Chondrocyte (in vitro differentiated cells): Measurements from ENCODE around the gene OR2Z1. TPM values are rescaled to one million over a fixed set of nuclear protein-coding genes. Genes with fewer than 3 reads are reported as not detected.

Experiments used
- DNase-seq: peaks from one replicate; pipeline ENCODE4 v3.0.0; 2021; ENCODE audit warnings: mixed read lengths, low spot score
- H3K27ac Mint-ChIP-seq: one replicate; pipeline ENCODE4 v1.8.0; 2021; ENCODE audit warnings: mild to moderate bottlenecking, moderate library complexity, mixed read lengths; ENCODE audit not compliant: unreplicated experiment
- H3K27me3 Mint-ChIP-seq: 2 replicates; pipeline ENCODE4 v1.8.0; 2021; ENCODE audit warnings: low read depth, mixed read lengths
- H3K36me3 Mint-ChIP-seq: 2 replicates; pipeline ENCODE4 v1.8.0; 2021; ENCODE audit warnings: low read depth, mixed read lengths
- H3K4me1 Mint-ChIP-seq: 2 replicates; pipeline ENCODE4 v1.8.0; 2021; ENCODE audit warnings: low read depth, mild to moderate bottlenecking, mixed read lengths
- H3K4me3 Mint-ChIP-seq: one replicate; pipeline ENCODE4 v1.8.0; 2021; ENCODE audit warnings: mild to moderate bottlenecking, moderate library complexity, mixed read lengths; ENCODE audit not compliant: unreplicated experiment
- H3K9me3 Mint-ChIP-seq: 2 replicates; pipeline ENCODE4 v1.8.0; 2021; ENCODE audit warnings: low read depth, mixed read lengths
- total RNA-seq: library from RNA; stranded (reverse); gene quantifications from 3 replicates; pipeline ENCODE4 v1.2.1, GENCODE V29; 2021
- TF ChIP-seq, protein P1 (sequence below): fragments of 200-600 bp; sonication (generic); IDR thresholded peaks from 2 replicates; pipeline ENCODE4 v1.5.0; 2021; ENCODE audit warnings: antibody characterized with exemption, mild to moderate bottlenecking, moderate library complexity

OR2Z1 gene
- total RNA-seq, 1 donor from 2014 or later, result not detected

DNA sequence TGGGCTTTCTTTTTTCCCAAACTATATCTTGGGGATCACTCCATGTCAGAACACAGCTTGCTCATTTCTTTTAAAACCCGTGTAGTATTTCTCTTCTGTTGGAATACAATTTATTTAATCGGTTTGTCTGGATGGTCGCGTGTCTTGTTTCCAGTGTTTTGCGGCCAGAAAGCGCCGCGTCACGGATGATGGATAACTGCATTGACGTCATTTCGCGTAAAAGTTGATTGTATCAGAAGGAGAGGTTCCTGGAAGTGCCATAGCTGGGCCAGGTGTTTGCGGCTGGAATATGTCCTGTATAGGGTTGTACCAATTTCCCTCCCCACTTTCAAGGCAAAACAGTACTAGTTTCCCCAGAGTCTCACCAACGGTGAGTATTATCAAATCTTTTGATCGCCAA is 32.5 kb upstream of the OR2Z1 start:
- peaks cover 9% of the 10 kb centered on the region for H3K27me3 Mint-ChIP-seq
- TF ChIP-seq, protein P1, sequence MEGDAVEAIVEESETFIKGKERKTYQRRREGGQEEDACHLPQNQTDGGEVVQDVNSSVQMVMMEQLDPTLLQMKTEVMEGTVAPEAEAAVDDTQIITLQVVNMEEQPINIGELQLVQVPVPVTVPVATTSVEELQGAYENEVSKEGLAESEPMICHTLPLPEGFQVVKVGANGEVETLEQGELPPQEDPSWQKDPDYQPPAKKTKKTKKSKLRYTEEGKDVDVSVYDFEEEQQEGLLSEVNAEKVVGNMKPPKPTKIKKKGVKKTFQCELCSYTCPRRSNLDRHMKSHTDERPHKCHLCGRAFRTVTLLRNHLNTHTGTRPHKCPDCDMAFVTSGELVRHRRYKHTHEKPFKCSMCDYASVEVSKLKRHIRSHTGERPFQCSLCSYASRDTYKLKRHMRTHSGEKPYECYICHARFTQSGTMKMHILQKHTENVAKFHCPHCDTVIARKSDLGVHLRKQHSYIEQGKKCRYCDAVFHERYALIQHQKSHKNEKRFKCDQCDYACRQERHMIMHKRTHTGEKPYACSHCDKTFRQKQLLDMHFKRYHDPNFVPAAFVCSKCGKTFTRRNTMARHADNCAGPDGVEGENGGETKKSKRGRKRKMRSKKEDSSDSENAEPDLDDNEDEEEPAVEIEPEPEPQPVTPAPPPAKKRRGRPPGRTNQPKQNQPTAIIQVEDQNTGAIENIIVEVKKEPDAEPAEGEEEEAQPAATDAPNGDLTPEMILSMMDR, result no peak
- H3K27ac Mint-ChIP-seq, result no peak overlapping the region
- no peak for DNase-seq
- no peak overlapping the region for H3K4me3 Mint-ChIP-seq
- H3K36me3 Mint-ChIP-seq, result no peaks in the 10 kb centered on the region
- no peaks in the 10 kb centered on the region for H3K9me3 Mint-ChIP-seq
- no peaks in the 10 kb centered on the region for H3K4me1 Mint-ChIP-seq

DNA sequence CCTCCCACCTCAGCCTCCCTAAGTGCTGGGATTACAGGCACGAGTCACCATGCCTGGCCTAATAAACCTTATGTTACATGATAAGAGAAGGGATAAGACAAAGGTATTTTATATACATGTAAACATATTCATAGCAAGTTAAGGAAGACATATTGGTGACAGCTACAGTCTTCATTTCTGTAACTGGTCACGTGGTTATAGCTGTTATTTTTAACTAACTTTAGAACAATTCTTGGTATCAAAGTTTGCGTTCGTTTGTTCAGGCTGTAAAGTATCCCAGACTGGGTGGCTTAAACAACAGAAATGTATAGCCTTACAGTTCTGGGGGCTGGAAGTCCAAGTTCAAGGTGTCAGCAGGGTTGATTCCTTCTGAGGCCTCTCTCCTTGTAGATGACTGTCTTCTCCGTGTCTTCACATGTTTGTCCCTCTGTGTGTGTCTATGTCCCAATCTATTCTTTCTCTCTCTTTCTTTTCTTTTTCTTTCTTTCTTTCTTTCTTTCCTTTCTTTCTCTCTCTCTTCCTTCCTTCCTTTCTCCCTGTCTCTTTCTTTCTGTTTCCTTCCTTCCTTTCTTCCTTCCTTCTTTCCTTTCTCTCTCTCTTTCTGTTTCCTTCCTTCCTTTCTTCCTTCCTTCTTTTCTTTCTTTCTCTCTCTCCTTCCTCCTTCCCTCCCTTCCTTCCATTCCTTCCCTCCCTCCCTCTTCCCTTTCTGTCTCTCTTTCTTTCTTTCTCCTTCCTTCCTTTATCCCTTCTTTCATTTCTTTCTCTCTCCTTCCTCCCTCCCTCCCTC is 30.5 kb upstream of the OR2Z1 start:
- no peak for DNase-seq
- no peak overlapping the region for H3K4me3 Mint-ChIP-seq
- H3K27ac Mint-ChIP-seq, result no peak overlapping the region
- H3K9me3 Mint-ChIP-seq, result no peaks in the 10 kb centered on the region
- TF ChIP-seq, protein P1, result no peak
- no peaks in the 10 kb centered on the region for H3K36me3 Mint-ChIP-seq
- H3K4me1 Mint-ChIP-seq, result no peaks in the 10 kb centered on the region
- peaks cover 9% of the 10 kb centered on the region for H3K27me3 Mint-ChIP-seq

DNA sequence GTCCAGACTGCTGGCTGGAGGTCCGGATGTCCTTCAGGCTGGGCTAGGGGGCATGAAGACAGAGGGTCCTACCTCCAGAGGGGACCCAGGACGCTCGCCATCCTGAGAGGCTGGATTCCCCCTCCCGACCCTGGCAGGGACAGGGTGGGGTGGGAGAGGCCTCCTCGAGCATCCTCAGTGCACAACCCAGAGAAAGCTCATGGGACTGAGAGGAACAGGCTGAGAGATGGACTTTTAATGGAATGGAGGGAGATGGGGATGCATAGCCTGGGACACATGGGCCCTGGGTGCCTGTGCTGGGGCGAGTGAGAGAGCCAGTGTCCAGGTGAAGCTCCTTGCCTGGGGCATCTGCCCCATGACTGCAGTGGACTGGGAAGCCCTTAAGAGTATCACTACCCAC is 25.9 kb upstream of the OR2Z1 start:
- TF ChIP-seq, protein P1, result no peak
- H3K27me3 Mint-ChIP-seq, result peaks cover 12% of the 10 kb centered on the region
- DNase-seq, result no peak
- no peaks in the 10 kb centered on the region for H3K4me1 Mint-ChIP-seq
- no peak overlapping the region for H3K27ac Mint-ChIP-seq
- no peaks in the 10 kb centered on the region for H3K9me3 Mint-ChIP-seq
- H3K36me3 Mint-ChIP-seq, result no peaks in the 10 kb centered on the region
- H3K4me3 Mint-ChIP-seq, result no peak overlapping the region

DNA sequence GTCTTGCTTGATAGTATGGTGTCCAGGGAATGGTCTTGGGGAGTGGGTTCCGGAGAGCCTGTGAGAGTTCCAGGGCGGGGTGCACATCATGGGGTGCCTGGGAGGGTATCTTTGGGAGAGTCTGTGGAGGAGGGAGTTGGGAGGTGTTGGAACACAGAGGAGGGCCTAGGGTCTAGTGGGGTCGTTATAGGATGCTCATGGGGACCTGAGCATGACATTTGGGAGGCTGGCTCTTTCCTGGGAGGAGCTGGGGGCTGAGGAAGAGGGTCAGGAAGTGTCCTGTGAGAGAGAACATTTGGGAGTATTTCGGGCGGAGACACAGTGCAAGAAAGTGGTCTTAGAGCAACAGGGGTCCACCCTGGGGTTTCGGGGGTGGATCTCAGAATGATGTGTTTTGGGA is 25.5 kb upstream of the OR2Z1 start:
- Mint-ChIP-seq H3K27ac (no peak overlapping the region), H3K4me3 (no peak overlapping the region), H3K4me1 (no peaks in the 10 kb centered on the region), H3K36me3 (no peaks in the 10 kb centered on the region), H3K9me3 (no peaks in the 10 kb centered on the region), H3K27me3 (peaks cover 12% of the 10 kb centered on the region)
- TF ChIP-seq, protein P1, result no peak
- DNase-seq, result no peak

DNA sequence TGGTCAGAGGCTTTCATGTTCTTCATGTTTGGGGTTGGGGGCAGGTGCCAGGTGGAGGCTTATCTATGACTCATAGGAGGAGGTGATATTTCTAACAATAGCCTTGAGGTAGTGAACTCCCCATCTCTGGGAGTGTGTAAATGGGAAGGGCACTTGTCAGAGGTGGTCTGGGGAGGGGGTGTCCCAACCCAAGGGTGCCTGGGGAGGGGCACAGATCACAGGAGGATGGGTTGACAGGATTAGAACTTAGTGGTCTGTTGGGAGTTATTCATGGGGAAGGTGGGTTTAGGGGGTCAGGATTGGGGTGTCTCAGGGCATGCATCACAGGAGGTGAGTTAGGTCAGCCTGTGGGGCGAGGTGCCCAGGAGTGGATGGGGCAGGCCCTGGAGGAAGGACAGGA is 24.4 kb upstream of the OR2Z1 start:
- no peaks in the 10 kb centered on the region for H3K9me3 Mint-ChIP-seq
- DNase-seq, result no peak
- H3K27me3 Mint-ChIP-seq, result peaks cover 9% of the 10 kb centered on the region
- H3K4me1 Mint-ChIP-seq, result no peaks in the 10 kb centered on the region
- H3K36me3 Mint-ChIP-seq, result no peaks in the 10 kb centered on the region
- no peak overlapping the region for H3K27ac Mint-ChIP-seq
- TF ChIP-seq, protein P1, result no peak
- H3K4me3 Mint-ChIP-seq, result no peak overlapping the region
